ENCODE data around the gene TBC1D3K.
"Not testable (repeated sequence)": the region's sequence is repeated elsewhere in the genome, so short reads cannot be mapped to it uniquely, and the experiment has no call there.

The TBC1D3K gene

GRCh38 chr17:37924115-37924514 is at the start of gene TBC1D3K:
TSS of gene TBC1D3K (plus strand) at chr17:37924415. CDS start at chr17:37926000, 1,585 bp downstream.
- not testable (repeated sequence) for ATAC-seq

DNA sequence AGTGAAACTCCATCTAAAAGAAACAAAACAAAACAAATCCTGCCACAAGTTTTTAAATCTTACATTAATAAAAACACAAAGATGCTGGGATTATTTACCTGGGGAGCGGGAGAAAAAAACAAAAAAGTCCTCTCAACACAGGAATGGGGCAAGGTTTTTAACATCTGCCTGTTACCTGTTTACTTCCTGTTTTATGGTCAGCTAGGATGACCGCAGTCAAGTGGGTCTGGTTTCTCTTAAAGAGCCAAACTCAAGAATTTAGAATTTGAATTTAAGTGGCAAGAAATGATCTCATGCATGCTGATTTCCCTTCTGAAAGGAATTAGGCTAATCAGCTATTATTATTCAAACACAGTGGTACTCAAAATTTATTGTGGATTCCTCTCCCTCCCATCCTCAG is 39.7 kb upstream of the TBC1D3K start:
- no peak for ATAC-seq

DNA sequence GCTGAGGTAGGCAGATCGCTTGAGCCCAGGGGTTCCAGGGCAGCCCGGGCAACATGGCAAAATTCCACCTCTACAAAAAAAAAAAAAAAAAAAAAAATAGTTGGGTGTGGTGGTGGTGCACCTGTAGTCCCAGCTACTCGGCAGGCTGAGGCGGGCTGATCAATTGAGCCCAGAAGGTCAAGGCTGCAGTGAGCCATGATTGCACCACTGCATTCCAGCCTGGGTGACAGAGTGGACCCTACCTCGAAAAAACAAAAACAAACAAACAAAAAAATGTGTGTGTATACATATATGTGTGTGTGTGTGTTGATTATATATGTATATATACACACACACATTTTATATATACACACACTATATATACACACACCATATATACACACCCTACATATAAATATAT is 39.1 kb upstream of the TBC1D3K start:
- no peak for ATAC-seq

- ATAC-seq: no peak
Observed at GRCh38 chr17:37888881-37889280, 35.3 kb upstream of the TBC1D3K start.

- not testable (repeated sequence) for ATAC-seq
Observed at GRCh38 chr17:37896961-37897360, 27.3 kb upstream of the TBC1D3K start.

Data from activated CD4-positive, CD25-positive, alpha-beta regulatory T cell treated with anti-CD3 and anti-CD28 coated beads, Interleukin-2, amount 50 U/mL, for 24 hours (primary cell).